ENCODE results near the gene TNFRSF25. TPM values are rescaled to one million over a fixed set of nuclear protein-coding genes. Genes with fewer than 3 reads are reported as not detected.

The TNFRSF25 gene
- total RNA-seq, 1 experiment from 2014 or later, result 5.4 TPM

DNA sequence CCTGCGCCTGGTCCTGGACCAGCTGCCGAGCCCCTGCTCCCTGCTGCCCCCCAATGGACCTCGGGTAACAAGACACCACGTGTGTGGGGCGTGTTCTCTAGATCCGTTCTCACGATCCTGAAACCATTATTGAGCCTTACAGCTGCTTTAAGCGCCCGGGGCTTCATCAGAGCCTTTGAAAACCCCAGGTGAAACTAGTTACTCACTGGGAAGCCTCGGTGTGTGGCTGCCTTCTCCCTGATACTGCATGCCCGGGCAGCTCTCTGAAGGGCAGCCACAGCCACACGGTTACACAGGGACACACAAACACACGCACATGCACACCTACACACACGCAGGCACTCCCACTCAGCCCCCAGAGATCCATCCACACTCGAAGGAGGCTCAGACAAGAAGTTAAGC, 51.5 kb downstream of the TNFRSF25 start:
- no peak overlapping the region for H3K4me3 ChIP-seq (ENCODE audit: insufficient read depth, low read depth, low read length)
- H3K36me3 ChIP-seq (replicated peaks; ENCODE audit: control insufficient read depth, insufficient read depth, low read length), result no peaks in the 10 kb centered on the region
- H3K27me3 ChIP-seq (ENCODE audit: control insufficient read depth, insufficient read depth, low read length), result peaks cover 56% of the 10 kb centered on the region
- peak; percentile 92 for DNase-seq

DNA sequence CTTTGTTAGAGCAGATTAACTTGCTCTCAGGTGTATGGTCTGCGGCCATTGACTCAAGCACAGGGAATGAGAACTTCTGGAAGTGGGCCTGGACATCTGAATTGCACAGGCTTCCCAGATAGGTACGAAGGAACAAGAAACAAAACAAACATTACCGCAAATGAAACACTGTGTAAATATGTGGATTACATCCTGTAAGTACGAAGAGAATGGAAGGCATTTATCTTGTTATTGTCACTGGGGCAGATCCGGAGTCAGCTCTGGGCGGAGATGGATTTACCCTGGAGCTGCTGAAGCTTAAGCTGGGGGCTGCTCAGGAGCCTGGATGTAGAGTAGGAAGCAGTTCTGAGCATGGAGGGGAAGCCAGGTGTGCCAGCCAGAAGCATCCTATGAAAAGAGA, 53.1 kb downstream of the TNFRSF25 start:
- H3K36me3 ChIP-seq (replicated peaks; ENCODE audit: control insufficient read depth, insufficient read depth, low read length), result no peaks in the 10 kb centered on the region
- no peak for DNase-seq
- H3K27me3 ChIP-seq (ENCODE audit: control insufficient read depth, insufficient read depth, low read length), result peaks cover 41% of the 10 kb centered on the region

More for the DNA sequence above, 53.1 kb downstream of the TNFRSF25 start:
- H3K4me3 ChIP-seq (ENCODE audit: insufficient read depth, low read depth, low read length), result no peak overlapping the region

Other genes with a start within 250 kb of the TNFRSF25 start
- 195 and 196 TPM in 2 replicates for gene ICMT, start 230.2 kb downstream of the TNFRSF25 start, total RNA-seq (2014; rRNA removed; shearing (Covaris generic))
- 28.2 and 38.8 TPM in 2 replicates for gene HES3, start 222.0 kb downstream of the TNFRSF25 start, total RNA-seq (2014; rRNA removed; shearing (Covaris generic))
- gene GPR153, start 205.1 kb downstream of the TNFRSF25 start, total RNA-seq (2014; rRNA removed; shearing (Covaris generic)), result 15.6 and 25.2 TPM in 2 replicates
- 68.9 and 76.3 TPM in 2 replicates for gene ACOT7, start 72.4 kb downstream of the TNFRSF25 start, total RNA-seq (2014; rRNA removed; shearing (Covaris generic))
- 0.04 and 0.62 TPM in 2 replicates for gene HES2, start 46.3 kb downstream of the TNFRSF25 start, total RNA-seq (2014; rRNA removed; shearing (Covaris generic))
- 8.7 and 9.3 TPM in 2 replicates for gene ESPN, start 41.4 kb downstream of the TNFRSF25 start, total RNA-seq (2014; rRNA removed; shearing (Covaris generic))
- gene PLEKHG5, start 25.5 kb upstream of the TNFRSF25 start, total RNA-seq (2014; rRNA removed; shearing (Covaris generic)), result 17.2 and 27.4 TPM in 2 replicates
- 32.7 and 37.2 TPM in 2 replicates for gene NOL9, start 88.3 kb upstream of the TNFRSF25 start, total RNA-seq (2014; rRNA removed; shearing (Covaris generic))
- gene TAS1R1, start 89.1 kb upstream of the TNFRSF25 start, total RNA-seq (2014; rRNA removed; shearing (Covaris generic)), result 0.10 and 0.15 TPM in 2 replicates
- gene ZBTB48, start 113.8 kb upstream of the TNFRSF25 start, total RNA-seq (2014; rRNA removed; shearing (Covaris generic)), result 40.3 and 40.4 TPM in 2 replicates
- 35.0 and 41.1 TPM in 2 replicates for gene KLHL21, start 136.7 kb upstream of the TNFRSF25 start, total RNA-seq (2014; rRNA removed; shearing (Covaris generic))
- 36.6 and 44.5 TPM in 2 replicates for gene PHF13, start 147.6 kb upstream of the TNFRSF25 start, total RNA-seq (2014; rRNA removed; shearing (Covaris generic))
- gene THAP3, start 158.7 kb upstream of the TNFRSF25 start, total RNA-seq (2014; rRNA removed; shearing (Covaris generic)), result 47.7 and 62.9 TPM in 2 replicates
- gene DNAJC11, start 235.6 kb upstream of the TNFRSF25 start, total RNA-seq (2014; rRNA removed; shearing (Covaris generic)), result 75.8 and 79.9 TPM in 2 replicates

Measured in H7 (cell line).